H9 (cell line): Measurements from ENCODE around the gene EIF3F. TPM values are rescaled to one million over a fixed set of nuclear protein-coding genes. Genes with fewer than 3 reads are reported as not detected.

Experiments used
- DNase-seq: peaks from one replicate; pipeline ENCODE4 v3.0.0-alpha.2; 2017
- H2AFZ ChIP-seq: one replicate; pipeline ENCODE4 v1.6.1; 2013; ENCODE audit warnings: mild to moderate bottlenecking, low read length, control low read depth, moderate library complexity
- H2AK5ac ChIP-seq: 2 replicates; pipeline ENCODE4 v1.6.1; 2013; ENCODE audit warnings: low read length, control low read depth, mixed read lengths; ENCODE audit not compliant: insufficient read length
- H2BK120ac ChIP-seq: one replicate; pipeline ENCODE4 v1.6.1; 2013; ENCODE audit warnings: low read depth, mild to moderate bottlenecking, low read length, control low read depth, inconsistent platforms; ENCODE audit not compliant: poor library complexity, severe bottlenecking
- H2BK12ac ChIP-seq: 2 replicates; pipeline ENCODE4 v1.6.1; 2013; ENCODE audit warnings: low read length, control low read depth, mixed read lengths, low read depth; ENCODE audit not compliant: insufficient read length
- H2BK15ac ChIP-seq: 2 replicates; pipeline ENCODE4 v1.6.1; 2013; ENCODE audit warnings: low read depth, low read length, control low read depth
- H2BK20ac ChIP-seq: one replicate; pipeline ENCODE4 v1.6.1; 2013; ENCODE audit warnings: low read depth, mild to moderate bottlenecking, low read length, control low read depth, inconsistent platforms; ENCODE audit not compliant: poor library complexity, severe bottlenecking
- H2BK5ac ChIP-seq: 2 replicates; pipeline ENCODE4 v1.6.1; 2013; ENCODE audit warnings: low read length, control low read depth, mixed read lengths; ENCODE audit not compliant: insufficient read length
- H3K14ac ChIP-seq: 2 replicates; pipeline ENCODE4 v1.6.1; 2013; ENCODE audit warnings: low read length, control low read depth; ENCODE audit not compliant: insufficient read depth
- H3K18ac ChIP-seq: 2 replicates; pipeline ENCODE4 v1.6.1; 2013; ENCODE audit warnings: low read depth, mild to moderate bottlenecking, mixed read lengths, low read length, control low read depth; ENCODE audit not compliant: insufficient read length
- H3K23ac ChIP-seq: 2 replicates; pipeline ENCODE4 v1.6.1; 2013; ENCODE audit warnings: low read length, control low read depth, mixed read lengths, low read depth; ENCODE audit not compliant: insufficient read length
- H3K23me2 ChIP-seq: 2 replicates; pipeline ENCODE4 v1.6.1; 2013; ENCODE audit warnings: low read depth, mild to moderate bottlenecking, mixed read lengths, low read length, control low read depth; ENCODE audit not compliant: insufficient read length, poor library complexity, severe bottlenecking
- H3K27ac ChIP-seq: 2 replicates; pipeline ENCODE4 v1.5.1; 2013; ENCODE audit warnings: low read length, control low read depth, mixed read lengths, low read depth; ENCODE audit not compliant: insufficient read length
- H3K27me3 ChIP-seq: 2 replicates; pipeline ENCODE4 v1.6.1; 2013; ENCODE audit warnings: low read length, control low read depth, inconsistent platforms; ENCODE audit not compliant: insufficient read depth
- H3K4ac ChIP-seq: 2 replicates; pipeline ENCODE4 v1.6.1; 2013; ENCODE audit warnings: low read depth, mild to moderate bottlenecking, control low read depth, inconsistent platforms, low read length, moderate library complexity
- H3K4me1 ChIP-seq: 2 replicates; pipeline ENCODE4 v1.6.1; 2013; ENCODE audit warnings: low read length, control low read depth, inconsistent platforms; ENCODE audit not compliant: insufficient read depth
- H3K4me2 ChIP-seq: 2 replicates; pipeline ENCODE4 v1.6.1; 2013; ENCODE audit warnings: low read length, control low read depth, mixed read lengths; ENCODE audit not compliant: insufficient read length, insufficient read depth
- H3K56ac ChIP-seq: 2 replicates; pipeline ENCODE4 v1.6.1; 2013; ENCODE audit warnings: low read depth, mild to moderate bottlenecking, mixed read lengths, low read length, control low read depth; ENCODE audit not compliant: insufficient read length
- H3K79me1 ChIP-seq: 2 replicates; pipeline ENCODE4 v1.6.1; 2013; ENCODE audit warnings: low read depth, mild to moderate bottlenecking, moderate library complexity, low read length, control low read depth, inconsistent platforms; ENCODE audit not compliant: insufficient read depth, poor library complexity, severe bottlenecking
- H3K79me2 ChIP-seq: 2 replicates; pipeline ENCODE4 v1.6.1; 2013; ENCODE audit warnings: low read length, control low read depth, inconsistent platforms; ENCODE audit not compliant: insufficient read depth
- H3K9ac ChIP-seq: 2 replicates; pipeline ENCODE4 v1.6.1; 2013; ENCODE audit warnings: low read length, control low read depth, mixed read lengths; ENCODE audit not compliant: insufficient read length; ENCODE audit errors: extremely low read depth
- H3K9me3 ChIP-seq: one replicate; pipeline ENCODE4 v1.6.1; 2013; ENCODE audit warnings: low read depth, low read length, inconsistent platforms; ENCODE audit not compliant: control insufficient read depth
- H3T11ph ChIP-seq: one replicate; pipeline ENCODE4 v1.6.1; 2013; ENCODE audit warnings: mild to moderate bottlenecking, low read length, control low read depth, inconsistent platforms
- H4K20me1 ChIP-seq: one replicate; pipeline ENCODE4 v1.6.1; 2013; ENCODE audit not compliant: control insufficient read depth, insufficient read length, insufficient read depth
- H4K5ac ChIP-seq: 2 replicates; pipeline ENCODE4 v1.6.1; 2013; ENCODE audit warnings: low read depth, mild to moderate bottlenecking, mixed read lengths, low read length, control low read depth; ENCODE audit not compliant: insufficient read length
- H4K8ac ChIP-seq: replicated peaks from 2 replicates; pipeline ENCODE4 v1.6.1; 2013; ENCODE audit warnings: low read length, control low read depth, mixed read lengths, low read depth; ENCODE audit not compliant: insufficient read length
- H4K91ac ChIP-seq: 2 replicates; pipeline ENCODE4 v1.6.1; 2013; ENCODE audit warnings: low read depth, mild to moderate bottlenecking, moderate library complexity, mixed read lengths, low read length, control low read depth; ENCODE audit not compliant: insufficient read length
- H3K27ac Mint-ChIP-seq, 3 experiments: 2 replicates in 2 of 3; 3 replicates in 1 of 3; pipeline ENCODE4 v1.8.0; 2020 to 2021; ENCODE audit warnings: mixed read lengths in 3 of 3, mild to moderate bottlenecking in 1 of 3, moderate library complexity in 1 of 3
- H3K27me3 Mint-ChIP-seq: 2 replicates; pipeline ENCODE4 v1.8.0; 2021; ENCODE audit warnings: low read depth, mild to moderate bottlenecking, moderate library complexity, mixed read lengths
- H3K36me3 Mint-ChIP-seq, 3 experiments: 2 replicates in 2 of 3; 3 replicates in 1 of 3; pipeline ENCODE4 v1.8.0; 2020 to 2021; ENCODE audit warnings: low read depth in 3 of 3, mixed read lengths in 3 of 3; ENCODE audit not compliant: insufficient read depth in 1 of 3
- H3K4me1 Mint-ChIP-seq, 2 experiments: 2 replicates each; pipeline ENCODE4 v1.8.0; 2020; ENCODE audit warnings: mixed read lengths in 2 of 2
- H3K4me3 Mint-ChIP-seq, 2 experiments: 2 replicates in 1 of 2; 3 replicates in 1 of 2; pipeline ENCODE4 v1.8.0; 2020 to 2021; ENCODE audit warnings: mild to moderate bottlenecking in 2 of 2, mixed read lengths in 2 of 2, moderate library complexity in 1 of 2
- H3K9me3 Mint-ChIP-seq, 2 experiments: 2 replicates in 1 of 2; 3 replicates in 1 of 2; pipeline ENCODE4 v1.8.0; 2020; ENCODE audit warnings: mild to moderate bottlenecking in 2 of 2, mixed read lengths in 2 of 2, moderate library complexity in 1 of 2
- WGBS: extraction: QIAGEN DNeasy Blood & Tissue Kit; methylation state at CpG from one replicate; pipeline ENCODE4 v1.1.7; 2013; ENCODE audit warnings: missing lambda C conversion rate, low lambda C conversion rate, mixed read lengths; ENCODE audit not compliant: insufficient read length; ENCODE audit errors: extremely low coverage; 5-methylcytosine and 5-hydroxymethylcytosine counted together
- total RNA-seq: library from RNA; stranded (reverse); gene quantifications from 2 replicates; pipeline ENCODE4 v1.2.1, GENCODE V29; 2021
- TF ChIP-seq, protein P1 (sequence below): fragments of 200-600 bp; sonication (generic); conservative IDR thresholded peaks from 3 replicates; pipeline ENCODE4 v1.8.0; 2021; ENCODE audit warnings: antibody characterized with exemption, mild to moderate bottlenecking

Gene EIF3F
- total RNA-seq, 1 experiment from 2014 or later: 348 TPM

DNA sequence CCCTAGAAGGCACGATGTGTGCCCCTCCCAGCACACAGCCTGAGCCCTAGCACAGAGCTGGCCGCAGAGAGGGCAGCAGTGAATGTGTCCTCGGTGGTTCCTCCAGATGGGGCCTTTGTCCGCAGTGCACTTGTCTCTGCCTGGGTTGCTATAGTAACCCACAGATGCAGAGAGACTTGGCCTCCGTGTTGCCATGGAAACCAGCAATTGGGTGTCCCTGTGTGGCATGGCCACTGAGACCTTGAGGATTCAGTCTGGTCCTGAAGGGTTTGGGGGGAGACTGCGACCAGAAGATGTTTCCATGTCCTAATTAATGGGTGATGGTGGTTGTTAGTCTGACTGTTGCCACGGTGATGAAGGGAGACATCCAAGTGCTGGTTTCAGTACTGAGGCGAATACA lies 51.3 kb downstream of the EIF3F start:
- Histone ChIP-seq H4K91ac (no peak overlapping the region), H3K4ac (no peak overlapping the region), H3K79me2 (no peaks in the 10 kb centered on the region), H4K20me1 (no peaks in the 10 kb centered on the region), H3K27me3 (no peaks in the 10 kb centered on the region), H3K18ac (no peak overlapping the region), H4K5ac (no peak overlapping the region), H3T11ph (no peak overlapping the region), H2AFZ (no peak overlapping the region), H2BK120ac (no peak overlapping the region), H3K23ac (no peak overlapping the region), H3K56ac (no peak overlapping the region), H2BK20ac (no peak overlapping the region), H3K4me2 (no peak overlapping the region), H2BK15ac (no peak overlapping the region), H3K27ac (no peak overlapping the region), H4K8ac (no peak overlapping the region), H2BK12ac (no peak overlapping the region), H3K23me2 (no peaks in the 10 kb centered on the region), H2BK5ac (no peak overlapping the region), H3K4me1 (no peaks in the 10 kb centered on the region), H3K9ac (no peak overlapping the region), H3K79me1 (no peaks in the 10 kb centered on the region), H2AK5ac (no peak overlapping the region), H3K14ac (no peak overlapping the region), H3K9me3 (no peaks in the 10 kb centered on the region)
- Mint-ChIP-seq H3K27me3 (peaks cover 35% of the 10 kb centered on the region), H3K36me3 (no peaks in the 10 kb centered on the region), H3K9me3 (no peaks in the 10 kb centered on the region), H3K4me3 (no peak overlapping the region), H3K27ac (no peak overlapping the region), H3K4me1 (peaks cover 2 to 4% of the 10 kb centered on the region in 2 experiments)
- TF ChIP-seq, protein P1, sequence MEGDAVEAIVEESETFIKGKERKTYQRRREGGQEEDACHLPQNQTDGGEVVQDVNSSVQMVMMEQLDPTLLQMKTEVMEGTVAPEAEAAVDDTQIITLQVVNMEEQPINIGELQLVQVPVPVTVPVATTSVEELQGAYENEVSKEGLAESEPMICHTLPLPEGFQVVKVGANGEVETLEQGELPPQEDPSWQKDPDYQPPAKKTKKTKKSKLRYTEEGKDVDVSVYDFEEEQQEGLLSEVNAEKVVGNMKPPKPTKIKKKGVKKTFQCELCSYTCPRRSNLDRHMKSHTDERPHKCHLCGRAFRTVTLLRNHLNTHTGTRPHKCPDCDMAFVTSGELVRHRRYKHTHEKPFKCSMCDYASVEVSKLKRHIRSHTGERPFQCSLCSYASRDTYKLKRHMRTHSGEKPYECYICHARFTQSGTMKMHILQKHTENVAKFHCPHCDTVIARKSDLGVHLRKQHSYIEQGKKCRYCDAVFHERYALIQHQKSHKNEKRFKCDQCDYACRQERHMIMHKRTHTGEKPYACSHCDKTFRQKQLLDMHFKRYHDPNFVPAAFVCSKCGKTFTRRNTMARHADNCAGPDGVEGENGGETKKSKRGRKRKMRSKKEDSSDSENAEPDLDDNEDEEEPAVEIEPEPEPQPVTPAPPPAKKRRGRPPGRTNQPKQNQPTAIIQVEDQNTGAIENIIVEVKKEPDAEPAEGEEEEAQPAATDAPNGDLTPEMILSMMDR: no peak
- no peak for DNase-seq
- WGBS: no CpG with 5 or more reads among the region's 8 CpGs
